ENCODE data around the gene UNC5C.

UNC5C gene

DNA sequence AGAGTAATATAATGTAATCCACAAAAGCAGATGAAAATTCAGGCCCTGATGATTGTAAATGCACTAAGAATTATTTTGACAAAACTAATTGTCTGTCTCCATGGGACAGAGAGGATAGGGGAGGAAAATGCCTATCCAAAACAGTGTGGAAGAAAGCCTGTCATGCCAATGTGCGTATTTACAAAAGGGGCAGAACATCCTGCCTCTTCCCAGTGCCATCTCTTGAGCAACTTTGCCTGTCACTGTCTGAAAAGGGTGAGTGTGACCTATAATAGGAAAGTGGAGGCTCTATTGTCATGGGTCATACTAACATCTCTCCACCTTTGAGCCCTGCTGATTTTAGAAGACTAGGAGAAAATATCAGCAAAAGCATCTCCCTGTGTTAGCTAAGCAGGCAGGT, 264.1 kb downstream of the UNC5C start:
- H3K27me3 ChIP-seq (ENCODE audit: insufficient read depth, poor library complexity, severe bottlenecking): no peaks in the 10 kb centered on the region
- ATAC-seq (ENCODE audit: low read depth) (no peak), DNase-seq (ENCODE audit: low spot score) (no peak)
- H3K4me3 ChIP-seq (ENCODE audit: severe bottlenecking): no peak overlapping the region
- peaks cover 7% of the 10 kb centered on the region for H3K4me1 ChIP-seq (ENCODE audit: insufficient read depth, poor library complexity, severe bottlenecking)
- no peak overlapping the region for H3K27ac ChIP-seq (ENCODE audit: poor library complexity, severe bottlenecking)
- H3K9me3 ChIP-seq (ENCODE audit: severe bottlenecking): peaks cover 4% of the 10 kb centered on the region
- TF ChIP-seq CTCF (IDR thresholded peaks at IDR 0.05; ENCODE audit: poor library complexity, severe bottlenecking): no peak
- H3K36me3 ChIP-seq (ENCODE audit: low read depth): no peaks in the 10 kb centered on the region

DNA sequence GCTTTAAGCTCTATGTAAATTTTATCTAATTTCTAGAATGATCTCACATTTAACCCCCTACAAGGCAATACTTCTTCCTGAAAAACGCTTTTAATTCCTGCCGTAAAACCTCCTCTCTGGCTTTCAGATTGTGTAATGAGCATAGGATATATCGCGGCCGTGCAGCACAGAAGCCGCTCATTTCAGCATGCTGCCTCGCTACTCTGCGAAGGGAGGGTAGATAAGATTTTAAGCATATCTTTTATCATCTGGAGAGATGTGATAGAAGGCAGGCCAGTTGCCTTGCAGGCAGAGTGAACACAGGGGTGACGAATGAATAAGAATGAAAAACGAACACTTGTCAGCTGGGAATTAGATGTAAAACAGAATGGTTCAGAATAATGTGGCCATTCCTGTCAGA, 265.5 kb downstream of the UNC5C start:
- H3K27ac ChIP-seq (ENCODE audit: poor library complexity, severe bottlenecking): no peak overlapping the region
- H3K9me3 ChIP-seq (ENCODE audit: severe bottlenecking): peaks cover under 1% of the 10 kb centered on the region
- no peak for DNase-seq (ENCODE audit: low spot score)
- H3K4me1 ChIP-seq (ENCODE audit: insufficient read depth, poor library complexity, severe bottlenecking): no peaks in the 10 kb centered on the region
- no peaks in the 10 kb centered on the region for H3K36me3 ChIP-seq (ENCODE audit: low read depth)
- TF ChIP-seq CTCF (IDR thresholded peaks at IDR 0.05; ENCODE audit: poor library complexity, severe bottlenecking): no peak
- ATAC-seq (ENCODE audit: low read depth): no peak
- H3K27me3 ChIP-seq (ENCODE audit: insufficient read depth, poor library complexity, severe bottlenecking): no peaks in the 10 kb centered on the region
- no peak overlapping the region for H3K4me3 ChIP-seq (ENCODE audit: severe bottlenecking)

DNA sequence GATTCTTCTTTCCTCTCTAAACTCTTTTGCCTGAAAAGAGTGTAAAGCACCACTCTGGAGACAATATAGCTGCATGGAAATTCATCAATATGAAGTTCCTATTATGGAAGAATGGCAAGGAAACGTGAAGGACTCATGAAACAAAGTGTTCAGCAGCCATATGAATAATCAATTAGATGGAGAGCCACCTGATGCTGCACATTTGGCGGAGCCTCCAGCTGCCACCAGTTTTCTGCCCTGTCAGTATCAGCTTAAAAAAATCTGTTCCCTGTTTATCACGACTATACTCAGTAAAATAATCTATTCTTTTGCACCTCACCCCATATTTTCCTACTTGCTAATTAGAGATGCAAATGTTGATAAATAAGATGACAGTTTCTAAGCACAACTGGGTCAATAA, 276.0 kb downstream of the UNC5C start:
- Histone ChIP-seq H3K36me3 (ENCODE audit: low read depth) (no peaks in the 10 kb centered on the region), H3K27ac (ENCODE audit: poor library complexity, severe bottlenecking) (no peak overlapping the region), H3K27me3 (ENCODE audit: insufficient read depth, poor library complexity, severe bottlenecking) (no peaks in the 10 kb centered on the region), H3K4me1 (ENCODE audit: insufficient read depth, poor library complexity, severe bottlenecking) (no peaks in the 10 kb centered on the region), H3K4me3 (ENCODE audit: severe bottlenecking) (no peak overlapping the region), H3K9me3 (ENCODE audit: severe bottlenecking) (no peaks in the 10 kb centered on the region)
- DNase-seq (ENCODE audit: low spot score) (no peak), ATAC-seq (ENCODE audit: low read depth) (no peak)
- no peak for TF ChIP-seq CTCF (IDR thresholded peaks at IDR 0.05; ENCODE audit: poor library complexity, severe bottlenecking)

DNA sequence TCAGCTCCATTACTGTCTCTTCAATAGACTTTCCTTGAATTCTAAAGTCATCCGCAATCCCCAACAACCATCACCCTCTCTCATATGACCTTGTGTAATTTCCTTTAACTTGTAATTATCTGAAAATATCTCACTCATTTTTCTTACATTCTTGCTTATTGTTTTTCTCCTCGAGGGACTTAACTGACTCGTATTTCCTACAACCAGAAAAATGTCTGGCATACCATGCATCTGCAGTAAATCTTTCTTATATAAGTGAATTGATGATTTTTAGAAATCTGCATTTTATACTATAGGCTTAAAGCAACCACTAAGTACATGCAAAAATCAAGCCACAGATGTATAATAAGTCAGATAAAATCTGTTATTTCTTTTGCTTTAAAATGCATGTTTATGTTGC, 276.7 kb downstream of the UNC5C start:
- no peak for ATAC-seq (ENCODE audit: low read depth)
- Histone ChIP-seq H3K27ac (ENCODE audit: poor library complexity, severe bottlenecking) (no peak overlapping the region), H3K27me3 (ENCODE audit: insufficient read depth, poor library complexity, severe bottlenecking) (no peaks in the 10 kb centered on the region), H3K36me3 (ENCODE audit: low read depth) (no peaks in the 10 kb centered on the region), H3K9me3 (ENCODE audit: severe bottlenecking) (no peaks in the 10 kb centered on the region), H3K4me3 (ENCODE audit: severe bottlenecking) (no peak overlapping the region), H3K4me1 (ENCODE audit: insufficient read depth, poor library complexity, severe bottlenecking) (peaks cover 6% of the 10 kb centered on the region)
- no peak for DNase-seq (ENCODE audit: low spot score)
- TF ChIP-seq CTCF (IDR thresholded peaks at IDR 0.05; ENCODE audit: poor library complexity, severe bottlenecking): no peak

DNA sequence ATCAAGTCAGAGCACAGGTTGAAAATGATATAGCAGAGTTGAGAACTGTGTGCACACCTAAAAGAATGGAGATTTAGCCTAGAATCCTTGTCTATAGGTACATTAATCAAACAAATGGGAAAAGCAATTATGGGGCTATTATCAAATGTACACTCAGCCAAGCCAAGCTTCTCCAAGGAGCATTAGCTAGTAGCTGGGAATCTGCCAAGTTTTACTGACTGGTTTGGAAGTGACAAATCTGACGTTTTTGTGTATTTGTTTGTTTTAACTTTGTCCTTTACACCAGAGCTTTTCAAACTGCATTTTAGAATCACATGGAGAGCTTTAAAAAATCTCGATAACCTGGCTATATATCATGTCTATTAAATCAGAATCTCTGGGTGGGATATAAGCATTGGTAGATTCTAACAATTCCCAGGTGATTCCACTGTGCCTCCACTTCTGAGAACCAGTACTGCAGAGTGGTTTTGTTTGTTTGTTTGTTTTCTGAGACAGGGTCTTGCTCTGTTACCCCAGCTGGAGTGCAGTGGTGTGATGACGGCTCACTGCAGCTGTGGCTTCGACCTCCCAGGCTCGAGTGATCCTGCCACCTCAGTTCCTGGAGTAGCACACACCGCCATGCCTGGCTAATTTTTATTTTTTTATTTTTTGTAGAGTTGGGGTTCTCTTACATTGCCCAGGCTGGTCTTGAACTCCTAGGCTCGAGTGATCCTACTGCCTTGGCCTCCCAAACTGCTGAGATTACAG, 279.8 kb downstream of the UNC5C start:
- no peak overlapping the region for H3K27ac ChIP-seq (ENCODE audit: poor library complexity, severe bottlenecking)
- no peaks in the 10 kb centered on the region for H3K9me3 ChIP-seq (ENCODE audit: severe bottlenecking)
- no peak overlapping the region for H3K4me3 ChIP-seq (ENCODE audit: severe bottlenecking)
- H3K27me3 ChIP-seq (ENCODE audit: insufficient read depth, poor library complexity, severe bottlenecking): no peaks in the 10 kb centered on the region
- ATAC-seq (ENCODE audit: low read depth) (no peak), DNase-seq (ENCODE audit: low spot score) (no peak)
- no peaks in the 10 kb centered on the region for H3K36me3 ChIP-seq (ENCODE audit: low read depth)
- H3K4me1 ChIP-seq (ENCODE audit: insufficient read depth, poor library complexity, severe bottlenecking): peaks cover 10% of the 10 kb centered on the region
- no peak for TF ChIP-seq CTCF (IDR thresholded peaks at IDR 0.05; ENCODE audit: poor library complexity, severe bottlenecking)
